Ectodermal cell (in vitro differentiated cells): ENCODE results near the gene ESPNL.

ENCODE experiments used
- H3K27ac ChIP-seq: 2 replicates; pipeline ENCODE4 v1.7.0; 2013; ENCODE audit warnings: mild to moderate bottlenecking, low read depth, low read length; ENCODE audit not compliant: insufficient read depth, poor library complexity, severe bottlenecking
- H3K27me3 ChIP-seq: 2 replicates; pipeline ENCODE4 v1.7.0; 2013; ENCODE audit warnings: mild to moderate bottlenecking, low read length; ENCODE audit not compliant: insufficient read depth, control insufficient read depth, poor library complexity, severe bottlenecking
- H3K36me3 ChIP-seq: one replicate; pipeline ENCODE4 v1.7.0; 2013; ENCODE audit warnings: low read length; ENCODE audit not compliant: control insufficient read depth, insufficient read depth
- H3K4me1 ChIP-seq: one replicate; pipeline ENCODE4 v1.7.0; 2013; ENCODE audit warnings: low read length; ENCODE audit not compliant: control insufficient read depth, insufficient read depth
- H3K4me3 ChIP-seq: 2 replicates; pipeline ENCODE4 v1.7.0; 2013; ENCODE audit warnings: low read depth, low read length, control low read depth; ENCODE audit not compliant: insufficient read depth
- H3K9me3 ChIP-seq: 2 replicates; pipeline ENCODE4 v1.7.0; 2013; ENCODE audit warnings: mild to moderate bottlenecking, low read length, moderate library complexity; ENCODE audit not compliant: control insufficient read depth
- WGBS, 2 experiments: methylation state at CpG; one replicate each; pipeline ENCODE4 v1.1.7; 2013; ENCODE audit warnings: missing lambda C conversion rate in 2 of 2; 5-methylcytosine and 5-hydroxymethylcytosine counted together

The ESPNL gene

DNA sequence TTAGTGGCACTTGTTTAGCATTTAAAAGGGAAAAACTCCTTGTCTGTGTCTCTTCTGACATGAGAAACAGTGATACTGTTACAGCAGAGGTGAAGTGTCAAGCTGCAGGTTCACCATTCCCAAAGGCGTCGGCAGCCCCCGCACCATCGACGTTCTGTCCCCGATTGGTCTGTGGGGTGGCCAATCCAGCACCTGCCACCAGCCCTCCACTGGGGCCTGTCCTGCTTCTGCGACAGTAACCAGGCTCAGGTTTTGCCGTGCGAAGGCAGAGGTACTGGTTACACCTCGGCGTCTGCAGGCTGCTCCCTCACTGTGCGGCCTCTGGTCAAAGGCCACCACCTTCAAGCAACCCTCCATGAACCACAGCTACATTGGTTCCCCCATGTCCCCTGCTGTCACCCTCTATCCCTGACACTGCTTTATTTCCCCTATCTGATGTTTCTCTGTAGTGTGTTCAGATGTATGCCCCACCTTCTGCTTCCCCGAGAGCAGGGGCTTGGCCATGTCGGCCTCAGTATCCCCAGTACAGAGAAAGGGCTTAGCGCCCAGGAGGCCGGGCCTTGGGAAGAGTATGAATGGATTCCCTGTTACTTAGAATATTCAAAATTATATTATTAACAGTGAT is 8.6 kb upstream of the ESPNL start:
- Histone ChIP-seq H3K4me3 (no peak overlapping the region), H3K27me3 (no peaks in the 10 kb centered on the region), H3K36me3 (no peaks in the 10 kb centered on the region), H3K27ac (no peak overlapping the region), H3K9me3 (no peaks in the 10 kb centered on the region), H3K4me1 (no peaks in the 10 kb centered on the region)
- WGBS, 2 experiments = 93 to 95% methylated on average over 14 to 16 of the region's 16 CpGs

DNA sequence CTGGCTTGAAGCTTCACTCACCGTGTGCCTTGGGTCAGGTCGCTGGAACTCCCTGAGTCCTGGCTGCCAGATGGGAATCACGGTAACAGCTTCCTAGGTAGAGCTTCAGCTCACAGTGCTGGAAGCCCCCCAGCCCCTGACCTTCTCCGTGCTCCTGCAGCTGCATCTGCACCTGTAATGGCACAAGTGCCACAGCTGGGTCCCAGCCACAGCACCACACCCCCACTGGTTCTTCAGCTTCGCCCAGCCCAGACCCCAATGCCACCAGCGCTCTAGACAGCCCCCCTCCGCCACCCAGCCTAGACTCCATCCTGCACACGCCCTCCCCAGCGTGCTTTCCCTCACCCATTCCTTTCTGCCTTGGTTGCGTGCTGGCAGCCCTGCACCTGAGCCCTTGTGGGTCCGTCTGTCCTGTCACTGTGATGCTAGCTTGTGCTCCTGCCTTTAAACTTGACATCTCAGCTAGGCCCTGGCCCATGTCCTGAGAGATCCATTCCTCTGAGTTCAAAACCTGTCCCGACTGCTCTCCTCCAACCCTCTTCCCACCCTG is 7.6 kb upstream of the ESPNL start:
- no peaks in the 10 kb centered on the region for H3K36me3 ChIP-seq
- H3K4me1 ChIP-seq = no peaks in the 10 kb centered on the region
- no peaks in the 10 kb centered on the region for H3K27me3 ChIP-seq
- no peaks in the 10 kb centered on the region for H3K9me3 ChIP-seq
- no peak overlapping the region for H3K27ac ChIP-seq
- H3K4me3 ChIP-seq = no peak overlapping the region
- WGBS, 2 experiments = 94 to 95% methylated on average over 12 of the region's 12 CpGs

DNA sequence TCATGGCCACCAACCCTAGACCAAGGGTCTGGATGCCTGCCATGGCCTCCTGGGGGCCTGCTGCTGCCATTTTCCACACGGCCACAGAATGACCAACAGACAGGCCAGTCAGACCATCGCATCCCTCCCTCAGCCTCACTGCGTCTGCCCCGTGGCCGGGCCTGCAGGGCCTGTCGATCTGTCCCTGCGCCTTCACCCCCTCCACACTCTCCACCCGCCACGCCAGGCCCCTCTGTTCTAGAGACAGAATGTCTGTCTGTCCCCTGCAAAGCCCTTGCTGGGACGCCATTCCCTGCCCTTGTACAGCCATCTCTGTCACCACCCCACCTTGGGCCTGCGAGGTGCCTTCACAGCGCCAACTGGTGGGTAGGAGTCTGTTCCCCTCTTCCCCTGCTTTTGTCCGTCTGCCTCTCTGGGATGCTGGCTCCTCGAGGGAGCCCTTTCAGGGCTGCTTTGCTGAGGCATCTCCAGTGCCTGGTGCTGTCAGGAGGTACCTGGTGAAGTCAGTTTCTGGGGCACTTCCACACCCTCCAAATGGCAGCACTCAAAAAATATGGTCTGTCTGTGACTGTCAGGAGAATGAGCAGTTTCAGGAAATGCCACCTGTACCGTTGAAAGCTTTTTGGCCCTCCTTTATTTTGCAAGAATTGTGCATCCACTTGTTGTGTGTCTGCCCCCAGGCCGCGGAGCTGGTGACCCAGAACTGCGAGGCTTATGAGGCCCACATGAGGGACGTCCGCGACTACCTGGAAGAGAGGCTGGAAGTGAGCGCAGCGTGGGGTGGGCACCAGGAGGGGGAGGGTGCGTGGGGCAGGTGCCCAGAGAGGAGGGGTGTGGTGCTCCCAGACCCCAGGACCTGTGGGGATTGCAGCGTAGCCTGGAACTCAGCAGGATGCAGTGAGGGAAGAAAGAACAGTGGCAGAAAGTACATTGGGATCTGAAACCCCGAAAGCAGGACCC is 6.7 kb upstream of the ESPNL start:
- H3K36me3 ChIP-seq = no peaks in the 10 kb centered on the region
- 92 to 93% methylated on average over 26 of the region's 26 CpGs for WGBS, 2 experiments
- H3K4me3 ChIP-seq = no peak overlapping the region
- H3K4me1 ChIP-seq = no peaks in the 10 kb centered on the region
- H3K9me3 ChIP-seq = no peaks in the 10 kb centered on the region
- no peaks in the 10 kb centered on the region for H3K27me3 ChIP-seq
- H3K27ac ChIP-seq = no peak overlapping the region

DNA sequence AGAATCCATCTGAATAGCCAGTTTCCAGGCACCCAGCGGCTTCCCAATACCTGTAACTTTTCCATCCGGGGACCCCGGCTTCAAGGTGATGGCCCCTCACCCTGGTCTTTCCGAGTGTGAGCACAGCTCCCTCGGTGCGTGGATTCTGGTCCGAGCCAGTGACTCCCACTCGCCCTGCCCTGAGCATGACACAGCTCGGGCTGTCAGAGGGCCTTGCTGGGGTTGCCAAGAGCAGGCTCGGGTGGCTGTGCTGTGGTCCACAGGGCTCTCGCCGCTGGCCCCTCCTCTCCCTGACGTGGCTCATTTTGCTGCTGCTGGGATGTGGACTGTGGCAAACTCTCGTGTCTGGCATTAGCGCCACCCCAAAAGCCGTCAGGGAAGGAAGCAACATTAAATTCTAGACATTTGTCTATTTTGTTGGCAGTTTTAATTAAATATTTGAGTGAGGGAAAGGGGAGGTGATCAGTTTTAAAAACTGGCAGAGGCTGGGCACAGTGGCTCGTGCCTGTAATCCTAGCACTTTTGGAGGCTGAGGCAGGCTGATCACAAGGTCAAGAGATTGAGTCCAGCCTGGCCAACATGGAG is 5.6 kb upstream of the ESPNL start:
- no peaks in the 10 kb centered on the region for H3K9me3 ChIP-seq
- no peaks in the 10 kb centered on the region for H3K27me3 ChIP-seq
- WGBS, 2 experiments = 92 to 95% methylated on average over 17 of the region's 17 CpGs
- H3K4me3 ChIP-seq = no peak overlapping the region
- H3K27ac ChIP-seq = no peak overlapping the region
- no peaks in the 10 kb centered on the region for H3K4me1 ChIP-seq
- no peaks in the 10 kb centered on the region for H3K36me3 ChIP-seq

DNA sequence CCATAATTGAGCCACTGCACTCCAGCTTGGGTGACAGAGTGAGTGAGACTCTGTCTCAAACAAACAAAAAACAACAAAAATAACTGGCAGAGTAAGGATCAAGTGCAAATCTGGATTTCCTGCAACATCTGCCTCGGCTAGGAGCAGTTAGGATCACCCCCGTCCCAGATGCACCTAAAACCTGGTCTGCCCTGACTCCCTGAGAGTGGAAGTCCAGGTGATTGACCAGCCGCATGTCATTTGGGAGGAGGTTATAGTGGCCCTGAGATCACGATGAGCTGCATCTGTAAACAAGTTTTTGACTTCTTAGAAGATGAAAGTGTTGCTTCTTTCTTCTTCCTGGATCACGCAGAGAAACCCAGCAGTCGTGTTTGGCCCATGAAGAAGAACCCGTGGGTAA is 5.0 kb upstream of the ESPNL start:
- Histone ChIP-seq H3K9me3 (no peaks in the 10 kb centered on the region), H3K27me3 (no peaks in the 10 kb centered on the region), H3K4me1 (no peaks in the 10 kb centered on the region), H3K27ac (no peak overlapping the region), H3K4me3 (no peak overlapping the region), H3K36me3 (no peaks in the 10 kb centered on the region)
- 95 to 97% methylated on average over 7 of the region's 7 CpGs for WGBS, 2 experiments

DNA sequence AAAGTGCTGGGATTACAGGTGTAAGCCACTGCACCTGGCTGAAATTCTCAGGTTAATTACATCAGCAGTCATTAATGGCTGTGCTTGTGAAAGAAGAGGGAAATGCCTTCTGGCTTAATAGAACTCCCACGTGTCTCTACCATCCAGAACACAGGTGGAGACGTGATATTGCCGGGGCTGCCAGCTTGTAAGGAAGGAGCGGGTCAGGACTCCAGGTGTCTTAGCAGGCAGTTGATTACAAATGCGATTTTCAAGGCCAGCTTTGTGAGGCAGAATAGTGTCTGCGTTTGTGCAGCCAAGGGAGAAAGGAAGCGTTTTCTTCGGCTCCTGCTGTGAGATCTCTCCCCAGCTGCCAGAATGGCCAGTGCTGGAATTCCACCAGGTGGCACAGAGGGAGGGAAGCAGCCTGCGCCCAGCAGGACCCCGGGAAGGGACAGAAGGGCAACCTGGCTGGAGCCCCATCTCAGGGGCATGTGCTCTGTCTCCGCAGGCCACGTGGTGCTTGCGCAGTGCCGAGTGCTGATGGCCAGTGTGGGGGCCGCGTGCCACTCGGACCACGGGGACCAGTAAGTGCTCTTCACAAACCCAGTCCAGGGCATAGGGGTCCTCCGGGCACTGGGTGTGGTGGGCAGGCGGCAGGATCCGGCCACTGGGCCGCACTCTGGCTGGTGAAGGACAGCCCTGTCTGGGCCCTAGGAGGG is 3.7 kb upstream of the ESPNL start:
- H3K4me3 ChIP-seq = no peak overlapping the region
- H3K4me1 ChIP-seq = no peaks in the 10 kb centered on the region
- no peak overlapping the region for H3K27ac ChIP-seq
- no peaks in the 10 kb centered on the region for H3K9me3 ChIP-seq
- WGBS, 2 experiments = 82 to 83% methylated on average over 22 of the region's 22 CpGs
- no peaks in the 10 kb centered on the region for H3K27me3 ChIP-seq
- H3K36me3 ChIP-seq = no peaks in the 10 kb centered on the region

DNA sequence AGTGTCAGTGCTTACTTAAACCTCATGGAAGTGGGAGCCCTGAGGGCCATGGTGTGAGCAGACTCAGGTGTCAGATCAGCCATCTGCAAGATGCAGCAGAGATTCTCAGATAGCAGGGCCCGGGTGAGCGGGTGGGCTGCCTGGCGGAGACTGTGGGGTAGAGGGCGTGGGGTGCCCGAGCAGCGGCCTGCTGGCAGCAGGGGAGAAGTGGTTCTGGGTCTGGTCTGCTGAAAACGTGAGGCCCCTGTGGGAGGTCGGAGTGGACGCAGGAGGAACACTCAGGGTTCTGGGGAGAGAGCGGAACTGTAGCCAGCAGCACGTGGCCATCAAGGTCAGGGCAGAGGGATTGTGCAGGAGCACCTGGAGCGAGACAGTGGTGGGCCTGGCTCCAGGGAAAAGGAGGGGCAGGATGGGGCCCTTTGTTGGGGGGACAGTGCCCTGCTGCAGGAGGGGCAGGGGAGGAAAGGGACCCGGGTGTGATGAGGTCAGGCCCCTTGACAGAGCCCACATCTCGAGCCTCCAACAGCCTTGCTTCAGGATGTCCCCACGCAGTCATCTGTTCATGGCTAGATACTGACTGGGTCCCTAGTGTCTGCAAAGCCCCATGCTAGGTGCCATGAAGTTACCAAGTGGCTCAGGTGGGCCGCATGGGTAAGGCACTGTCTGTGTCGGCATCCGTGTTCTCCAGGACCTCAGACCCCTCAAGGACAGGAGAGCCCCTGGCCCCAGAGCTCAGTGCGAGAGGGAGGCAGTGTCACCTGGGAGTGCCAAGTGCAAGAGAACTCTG is 2.7 kb upstream of the ESPNL start:
- Histone ChIP-seq H3K4me3 (no peak overlapping the region), H3K4me1 (no peaks in the 10 kb centered on the region), H3K36me3 (no peaks in the 10 kb centered on the region), H3K27me3 (no peaks in the 10 kb centered on the region), H3K9me3 (no peaks in the 10 kb centered on the region), H3K27ac (no peak overlapping the region)
- 94 to 95% methylated on average over 19 of the region's 19 CpGs for WGBS, 2 experiments

DNA sequence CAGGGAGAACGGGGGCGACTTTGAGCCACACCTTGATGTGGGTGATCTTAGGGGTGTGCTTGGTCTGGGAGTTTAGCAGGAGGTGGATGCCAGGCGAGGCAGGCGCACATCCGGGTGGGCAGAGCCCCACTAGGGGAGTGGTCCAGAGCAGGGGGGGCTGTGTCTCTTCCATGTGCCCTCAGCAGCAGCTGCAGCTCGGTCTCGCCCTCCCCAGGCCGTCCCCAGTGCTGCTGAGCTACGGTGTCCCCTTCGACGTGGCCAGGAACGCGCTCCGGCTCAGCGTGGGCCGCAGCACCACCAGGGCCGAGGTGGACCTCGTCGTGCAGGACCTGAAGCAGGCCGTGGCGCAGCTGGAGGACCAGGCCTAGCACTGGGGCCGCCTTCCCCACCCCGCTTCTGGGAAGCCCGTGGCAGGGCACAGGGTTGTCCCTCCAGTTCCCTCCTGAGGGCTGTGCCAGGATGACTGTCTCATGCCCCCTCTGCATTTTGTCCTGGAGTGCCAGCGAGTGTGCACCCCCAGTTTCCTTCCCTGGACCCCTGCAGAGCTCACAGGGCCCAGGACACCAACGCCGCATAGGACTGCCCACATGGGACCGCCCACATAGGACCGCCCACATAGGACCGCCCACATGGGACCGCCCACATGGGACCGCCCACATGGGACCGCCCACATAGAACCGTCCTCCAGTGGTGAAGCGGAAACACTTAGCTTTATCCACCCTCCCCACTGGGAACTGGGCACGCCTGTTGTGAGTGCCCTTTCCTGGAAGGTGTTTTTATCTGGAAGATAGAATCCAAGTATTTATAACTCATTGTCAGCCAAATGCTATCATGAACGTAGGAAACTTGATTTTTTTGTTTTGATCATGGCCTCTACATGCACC is 1.9 kb upstream of the ESPNL start:
- Histone ChIP-seq H3K9me3 (no peaks in the 10 kb centered on the region), H3K27ac (no peak overlapping the region), H3K4me3 (no peak overlapping the region), H3K36me3 (no peaks in the 10 kb centered on the region), H3K27me3 (no peaks in the 10 kb centered on the region), H3K4me1 (no peaks in the 10 kb centered on the region)
- WGBS, 2 experiments = 86% methylated on average over 37 of the region's 37 CpGs
